Measurements from ENCODE around the gene KAT6B. TPM values are rescaled to one million over a fixed set of nuclear protein-coding genes. Genes with fewer than 3 reads are reported as not detected.
"Not testable (repeated sequence)": the region's sequence is repeated elsewhere in the genome, so short reads cannot be mapped to it uniquely, and the experiment has no call there.

KAT6B gene
- total RNA-seq, 2 donors from 2014 or later: 28.0 to 97.8 TPM

GRCh38 chr10:74916283-74916682 is 89.9 kb downstream of the KAT6B start:
- no peaks in the 10 kb centered on the region for H3K27me3 ChIP-seq (replicated peaks; ENCODE audit: insufficient read depth)
- H3K27ac ChIP-seq: no peak overlapping the region
- no peak for DNase-seq (ENCODE audit: low spot score)
- H3K36me3 ChIP-seq: no peaks in the 10 kb centered on the region
- 84% methylated on average over 1 of the region's 1 CpG for WGBS
- TF ChIP-seq POLR2AphosphoS5 (IDR thresholded peaks at IDR 0.05) (no peak), POLR2A (IDR thresholded peaks at IDR 0.05) (no peak), CTCF (IDR thresholded peaks at IDR 0.05) (no peak)
- intact Hi-C loops (cut with DNase I): no loop called here
- H3K4me1 ChIP-seq (replicated peaks): no peaks in the 10 kb centered on the region
- no peak overlapping the region for H3K4me3 ChIP-seq
- H3K9me3 ChIP-seq: no peaks in the 10 kb centered on the region

- TF ChIP-seq POLR2AphosphoS5 (IDR thresholded peaks at IDR 0.05) (no peak), POLR2A (IDR thresholded peaks at IDR 0.05) (no peak), CTCF (IDR thresholded peaks at IDR 0.05) (no peak)
- DNase-seq (ENCODE audit: low spot score): no peak
- Histone ChIP-seq H3K9me3 (no peaks in the 10 kb centered on the region), H3K27ac (no peak overlapping the region), H3K36me3 (no peaks in the 10 kb centered on the region), H3K27me3 (replicated peaks; ENCODE audit: insufficient read depth) (no peaks in the 10 kb centered on the region), H3K4me3 (no peak overlapping the region), H3K4me1 (replicated peaks) (no peaks in the 10 kb centered on the region)
- intact Hi-C loops (cut with DNase I): no loop called here
Measured at GRCh38 chr10:74917481-74918077, 91.2 kb downstream of the KAT6B start.

GRCh38 chr10:74919671-74920070 is 93.3 kb downstream of the KAT6B start:
- Histone ChIP-seq H3K36me3 (no peaks in the 10 kb centered on the region), H3K27ac (no peak overlapping the region), H3K4me1 (replicated peaks) (peaks cover 2% of the 10 kb centered on the region), H3K9me3 (no peaks in the 10 kb centered on the region), H3K27me3 (replicated peaks; ENCODE audit: insufficient read depth) (no peaks in the 10 kb centered on the region), H3K4me3 (no peak overlapping the region)
- TF ChIP-seq POLR2AphosphoS5 (IDR thresholded peaks at IDR 0.05) (no peak), CTCF (IDR thresholded peaks at IDR 0.05) (no peak), POLR2A (IDR thresholded peaks at IDR 0.05) (no peak)
- no peak for DNase-seq (ENCODE audit: low spot score)
- intact Hi-C loops (cut with DNase I): no loop called here

- H3K27ac ChIP-seq; H3K4me3 ChIP-seq; H3K36me3 ChIP-seq; intact Hi-C loops (cut with DNase I); H3K27me3 ChIP-seq (replicated peaks; ENCODE audit: insufficient read depth); DNase-seq (ENCODE audit: low spot score); H3K4me1 ChIP-seq (replicated peaks); H3K9me3 ChIP-seq: not testable (repeated sequence)
- WGBS: 96% methylated on average over 5 of the region's 5 CpGs
Measured at GRCh38 chr10:74921070-74921469, 94.7 kb downstream of the KAT6B start.

GRCh38 chr10:74921744-74922143 is 95.3 kb downstream of the KAT6B start:
- Histone ChIP-seq H3K27me3 (replicated peaks; ENCODE audit: insufficient read depth) (no peaks in the 10 kb centered on the region), H3K4me1 (replicated peaks) (peaks cover 2% of the 10 kb centered on the region), H3K36me3 (no peaks in the 10 kb centered on the region), H3K27ac (no peak overlapping the region), H3K4me3 (no peak overlapping the region), H3K9me3 (no peaks in the 10 kb centered on the region)
- TF ChIP-seq CTCF (IDR thresholded peaks at IDR 0.05) (no peak), POLR2AphosphoS5 (IDR thresholded peaks at IDR 0.05) (no peak), POLR2A (IDR thresholded peaks at IDR 0.05) (no peak)
- intact Hi-C loops (cut with DNase I): no loop called here
- DNase-seq (ENCODE audit: low spot score): no peak
- 76% methylated on average over 2 of the region's 2 CpGs for WGBS

Measured in prostate gland (tissue), 2 donors.